H1 (cell line): ENCODE results near the gene DTX4. TPM values are rescaled to one million over a fixed set of nuclear protein-coding genes. Genes with fewer than 3 reads are reported as not detected.

Experiments used
- CTCF ChIA-PET: fragments of 300-600 bp; sonication (Branson Sonifier 250); formaldehyde crosslinking; loops from one replicate; lab custom pipeline; 2021; ENCODE audit not compliant: partially characterized antibody; lab: Charles Lee
- POLR2A ChIA-PET: fragments of 300-600 bp; sonication (Branson Sonifier 250); formaldehyde crosslinking; loops from one replicate; lab custom pipeline; 2021; ENCODE audit warnings: inconsistent platforms; ENCODE audit not compliant: partially characterized antibody; lab: Charles Lee
- DNase-seq, 2 experiments: peaks; one replicate each; pipeline versions ENCODE4 v3.0.0 to v3.0.0-alpha.2; 2010 to 2022; ENCODE audit warnings: low spot score in 2 of 2, low read depth in 1 of 2, mixed read lengths in 1 of 2
- FAIRE-seq: peaks from 2 replicates; lab custom pipeline; 2011; peaks lifted over from hg19 to GRCh38; lab: Jason Lieb, UNC
- H2AFZ ChIP-seq: 2 replicates; pipeline ENCODE4 v1.8.1; 2012; ENCODE audit warnings: low read length, inconsistent platforms
- H2AK5ac ChIP-seq: 2 replicates; pipeline ENCODE4 v1.6.1; 2013; ENCODE audit warnings: low read depth, low read length
- H2BK120ac ChIP-seq: replicated peaks from 2 replicates; pipeline ENCODE3; 2013; ENCODE audit warnings: low read depth, low read length, inconsistent platforms
- H2BK12ac ChIP-seq: 2 replicates; pipeline ENCODE4 v1.6.1; 2013; ENCODE audit warnings: low read depth, low read length
- H2BK15ac ChIP-seq: 2 replicates; pipeline ENCODE4 v1.6.1; 2013; ENCODE audit warnings: low read length
- H2BK20ac ChIP-seq: 2 replicates; pipeline ENCODE4 v1.6.1; 2013; ENCODE audit warnings: low read length
- H2BK5ac ChIP-seq: 2 replicates; pipeline ENCODE4 v1.6.1; 2013; ENCODE audit warnings: low read depth, low read length
- H3K14ac ChIP-seq: 2 replicates; pipeline ENCODE4 v1.6.1; 2013; ENCODE audit warnings: inconsistent platforms; ENCODE audit not compliant: insufficient read length
- H3K18ac ChIP-seq: 2 replicates; pipeline ENCODE4 v1.6.1; 2013; ENCODE audit warnings: low read length; ENCODE audit errors: extremely low read depth
- H3K23ac ChIP-seq: 2 replicates; pipeline ENCODE4 v1.6.1; 2013; ENCODE audit warnings: inconsistent platforms; ENCODE audit not compliant: insufficient read length
- H3K23me2 ChIP-seq: 2 replicates; pipeline ENCODE4 v1.6.1; 2013; ENCODE audit warnings: low read depth, low read length
- H3K27ac ChIP-seq: 2 replicates; pipeline ENCODE4 v1.6.1; 2011; ENCODE audit warnings: low read depth, low read length, inconsistent platforms
- H3K27me3 ChIP-seq, 4 experiments: replicated peaks in 1 of 4; 1 replicate in 1 of 4; 2 replicates in 3 of 4; pipeline versions ENCODE4 v1.6.1 to v1.8.1; 2011 to 2013; ENCODE audit warnings: low read length in 3 of 4, mild to moderate bottlenecking in 3 of 4, inconsistent platforms in 2 of 4, mixed read lengths in 2 of 4, moderate library complexity in 1 of 4; ENCODE audit not compliant: control insufficient read depth in 3 of 4, insufficient read depth in 3 of 4; ENCODE audit errors: extremely low read depth in 1 of 4
- H3K36me3 ChIP-seq, 4 experiments: 2 replicates each; pipeline versions ENCODE4 v1.6.1 to v1.8.1; 2011 to 2013; ENCODE audit warnings: mild to moderate bottlenecking in 4 of 4, low read length in 3 of 4, moderate library complexity in 2 of 4, control low read depth in 1 of 4, inconsistent platforms in 1 of 4; ENCODE audit not compliant: insufficient read depth in 4 of 4, control insufficient read depth in 2 of 4
- H3K4ac ChIP-seq: replicated peaks from 2 replicates; pipeline ENCODE3; 2013; ENCODE audit warnings: low read length, low read depth, mixed read lengths, inconsistent platforms; ENCODE audit not compliant: insufficient read length
- H3K4me1 ChIP-seq, 4 experiments: replicated peaks in 1 of 4; 1 replicate in 1 of 4; 2 replicates in 3 of 4; pipeline versions ENCODE4 v1.6.1 to v1.8.1; 2011 to 2013; ENCODE audit warnings: low read length in 3 of 4, inconsistent platforms in 2 of 4, mixed read lengths in 1 of 4; ENCODE audit not compliant: insufficient read depth in 4 of 4, control insufficient read depth in 3 of 4
- H3K4me2 ChIP-seq, 2 experiments: 2 replicates each; pipeline versions ENCODE4 v1.6.1 to v1.8.1; 2011 to 2013; ENCODE audit warnings: low read depth in 2 of 2, low read length in 2 of 2, control low read depth in 1 of 2, inconsistent platforms in 1 of 2, mild to moderate bottlenecking in 1 of 2; ENCODE audit not compliant: insufficient read depth in 1 of 2
- H3K4me3 ChIP-seq, 4 experiments: fragments of 200-600, 300-600 bp in 1 of 4; sonication (generic), shearing (Covaris generic), sonication (Bioruptor Twin) in 1 of 4; 2 replicates each; pipeline versions ENCODE4 v1.5.1 to v1.8.1; 2011 to 2016; ENCODE audit warnings: low read length in 4 of 4, low read depth in 3 of 4, control low read depth in 2 of 4, inconsistent platforms in 2 of 4, mild to moderate bottlenecking in 2 of 4, mixed read lengths in 1 of 4, moderate library complexity in 1 of 4; ENCODE audit not compliant: insufficient read depth in 2 of 4; ENCODE audit errors: extremely low read depth in 1 of 4
- H3K56ac ChIP-seq: replicated peaks from 2 replicates; pipeline ENCODE3; 2013; ENCODE audit warnings: low read depth, mild to moderate bottlenecking, mixed read lengths, low read length, inconsistent platforms; ENCODE audit not compliant: insufficient read length
- H3K79me1 ChIP-seq: 2 replicates; pipeline ENCODE4 v1.6.1; 2013; ENCODE audit warnings: low read depth, low read length, control low read depth
- H3K79me2 ChIP-seq, 2 experiments: 2 replicates each; pipeline versions ENCODE4 v1.6.1 to v1.8.1; 2012 to 2013; ENCODE audit warnings: low read length in 2 of 2, mild to moderate bottlenecking in 2 of 2, inconsistent platforms in 1 of 2; ENCODE audit not compliant: insufficient read depth in 2 of 2, control insufficient read depth in 1 of 2
- H3K9ac ChIP-seq, 4 experiments: replicated peaks in 1 of 4; 1 replicate in 1 of 4; 2 replicates in 3 of 4; pipeline versions ENCODE4 v1.6.1 to v1.8.1; 2011 to 2013; ENCODE audit warnings: low read depth in 3 of 4, low read length in 3 of 4, control low read depth in 2 of 4, mild to moderate bottlenecking in 2 of 4, moderate library complexity in 2 of 4, inconsistent platforms in 1 of 4; ENCODE audit errors: extremely low read depth in 1 of 4
- H3K9me3 ChIP-seq, 2 experiments: 2 replicates each; pipeline versions ENCODE4 v1.6.1 to v1.8.1; 2012 to 2013; ENCODE audit warnings: mild to moderate bottlenecking in 2 of 2, moderate library complexity in 2 of 2, control low read depth in 1 of 2, inconsistent platforms in 1 of 2, low read depth in 1 of 2, low read length in 1 of 2, mixed read lengths in 1 of 2; ENCODE audit not compliant: insufficient read depth in 2 of 2
- H4K20me1 ChIP-seq, 2 experiments: replicated peaks in 1 of 2; 2 replicates each; pipeline versions ENCODE3 to v1.8.1; 2011 to 2013; ENCODE audit warnings: inconsistent platforms in 2 of 2, low read length in 2 of 2, mild to moderate bottlenecking in 1 of 2; ENCODE audit not compliant: insufficient read depth in 2 of 2, control insufficient read depth in 1 of 2
- H4K5ac ChIP-seq: 2 replicates; pipeline ENCODE4 v1.6.1; 2013; ENCODE audit warnings: low read length, low read depth, mixed read lengths, inconsistent platforms; ENCODE audit not compliant: insufficient read length
- H4K8ac ChIP-seq: 2 replicates; pipeline ENCODE4 v1.8.0; 2013; ENCODE audit warnings: mild to moderate bottlenecking, moderate library complexity, low read length, inconsistent platforms; ENCODE audit not compliant: insufficient read depth; ENCODE audit errors: extremely low read depth
- H4K91ac ChIP-seq: replicated peaks from 2 replicates; pipeline ENCODE3; 2013; ENCODE audit warnings: low read length, mixed read lengths, inconsistent platforms; ENCODE audit not compliant: insufficient read length
- CBX8 ChIP-seq: fragments of 300-800, 300-1000 bp; sonication (generic); IDR thresholded peaks from 2 replicates; pipeline ENCODE4 v1.7.1; 2016; ENCODE audit warnings: low read depth, low read length, borderline replicate concordance
- CEBPB ChIP-seq: IDR thresholded peaks from 2 replicates; pipeline ENCODE4 v1.6.1; 2012; ENCODE audit warnings: low read depth, low read length
- POLR2AphosphoS5 ChIP-seq: IDR thresholded peaks from 2 replicates; pipeline ENCODE4 v1.6.1; 2011; ENCODE audit warnings: low read depth, low read length
- RAD21 ChIP-seq, 2 experiments: IDR thresholded peaks in 1 of 2; conservative IDR thresholded peaks in 1 of 2; 2 replicates each; pipeline ENCODE4 v1.6.1; 2011; ENCODE audit warnings: low read depth in 2 of 2, low read length in 2 of 2, improper control_type of control experiment in 1 of 2, inconsistent platforms in 1 of 2, mild to moderate bottlenecking in 1 of 2, moderate library complexity in 1 of 2
- SP1 ChIP-seq: IDR thresholded peaks from 2 replicates; pipeline ENCODE4 v1.6.1; 2011; ENCODE audit warnings: low read depth, low read length
- TAF1 ChIP-seq: IDR thresholded peaks from 2 replicates; pipeline ENCODE4 v1.6.1; 2011; ENCODE audit warnings: mild to moderate bottlenecking, low read depth, low read length
- TEAD4 ChIP-seq: IDR thresholded peaks from 2 replicates; pipeline ENCODE4 v1.6.1; 2012; ENCODE audit warnings: low read depth, low read length, inconsistent platforms, mixed read lengths
- whole genome bisulfite sequencing, 2 experiments: shearing (Covaris generic) in 1 of 2; methylation state at CpG; one replicate each; pipeline versions ENCODE4 v1.1.6 to v1.1.7; 2013 to 2015; ENCODE audit warnings: low lambda C conversion rate in 2 of 2, mixed read lengths in 2 of 2, inconsistent platforms in 1 of 2, low coverage in 1 of 2, missing lambda C conversion rate in 1 of 2; ENCODE audit not compliant: insufficient replicate concordance in 2 of 2, insufficient coverage in 1 of 2, insufficient read length in 1 of 2; ENCODE audit errors: extremely low coverage in 1 of 2, missing lambda C conversion rate in 1 of 2; 5-methylcytosine and 5-hydroxymethylcytosine counted together
- polyA plus RNA-seq, 7 experiments: library from polyadenylated mRNA; depleted of rRNA in 3 of 7; stranded (reverse) in 5 of 7; unstranded in 2 of 7; fragments of >200 nt in 5 of 7; fragments of 200-250 nt in 2 of 7; gene quantifications; 1 replicate in 5 of 7; 2 replicates in 1 of 7; 4 replicates in 1 of 7; pipeline versions ENCODE4 v1.2.1 to v1.2.3, GENCODE V29; 2011 to 2013; ENCODE audit warnings: missing spikeins in 2 of 7, mixed read lengths in 2 of 7
- total RNA-seq: library from RNA; stranded (reverse); fragmentation: NEBNext Ultra II Directional; extraction: Animal tissue kit (Norgen Biotek cat#: 25700); gene quantifications from 2 replicates; pipeline ENCODE4 v1.2.1, GENCODE V29; 2021

Gene DTX4
- total and polyA plus RNA-seq, 2 of the 8 experiments (the other 6 are each of a cell fraction or from before 2014, with no cell fraction given): 5.1 to 18.8 TPM

DNA sequence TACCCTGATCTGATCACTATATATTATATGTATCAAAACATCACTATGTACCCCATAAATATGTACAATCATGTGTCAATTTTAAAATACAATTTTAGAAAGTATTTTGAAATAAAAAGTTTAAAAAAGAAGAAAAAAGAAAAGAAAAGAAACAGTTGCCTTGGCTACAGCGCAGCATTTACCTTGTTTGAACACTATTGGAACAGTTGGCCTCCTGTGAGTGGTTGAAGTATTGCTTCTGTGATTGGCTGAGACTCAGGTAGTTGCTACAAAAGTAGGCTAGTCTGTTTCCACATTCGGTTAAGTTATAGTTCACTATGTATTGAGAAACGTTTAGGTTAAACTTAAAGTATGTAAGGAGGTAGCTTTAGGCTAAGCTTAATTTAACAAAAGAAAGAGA lies 7.9 kb upstream of the DTX4 start:
- TF ChIP-seq RAD21 (IDR thresholded peaks at IDR 0.05 in 1 of 2, conservative IDR thresholded peaks at IDR 0.05 in 1 of 2; ENCODE audit: low read depth in 2 of 2, low read length in 2 of 2) (no peak), POLR2AphosphoS5 (no peak), SP1 (no peak), TAF1 (no peak), CEBPB (no peak), TEAD4 (no peak), CBX8 (no peak)
- H4K8ac ChIP-seq: no peak overlapping the region
- H3K9me3 ChIP-seq: peaks cover 0 to 3% of the 10 kb centered on the region in 2 experiments; a peak in 1 of 4 replicates
- H2AK5ac ChIP-seq: no peak overlapping the region
- H2BK15ac ChIP-seq: no peak overlapping the region
- no peak overlapping the region for H2BK120ac ChIP-seq
- no peak overlapping the region for H2AFZ ChIP-seq
- no peak overlapping the region for H3K23ac ChIP-seq
- no peak overlapping the region for H2BK5ac ChIP-seq
- FAIRE-seq (no peak), DNase-seq (no peak)
- no peak overlapping the region for H3K4ac ChIP-seq
- no peaks in the 10 kb centered on the region for H3K79me1 ChIP-seq
- ChIA-PET CTCF (interaction anchor here (0.6 to 2.4 kb wide), 6 partner anchors 8 to 139 kb away, joined by 3 to 7 read pairs (median 4); no protein-coding TSS in a partner anchor), POLR2A (interaction anchor here (2.6 kb wide), 1 partner anchor 19 kb away, joined by 7 read pairs; no protein-coding TSS in a partner anchor)
- H2BK20ac ChIP-seq: no peak overlapping the region
- no peak overlapping the region for H2BK12ac ChIP-seq
- H3K36me3 ChIP-seq: no peaks in the 10 kb centered on the region
- H3K4me2 ChIP-seq: no peak overlapping the region
- no peaks in the 10 kb centered on the region; the same call in 1 of the 2 replicates for H3K23me2 ChIP-seq
- no peak overlapping the region for H3K4me3 ChIP-seq
- H4K5ac ChIP-seq: no peak overlapping the region
- no peaks in the 10 kb centered on the region for H3K27me3 ChIP-seq
- no peak overlapping the region for H3K14ac ChIP-seq
- no peak overlapping the region for H4K91ac ChIP-seq
- H4K20me1 ChIP-seq: no peaks in the 10 kb centered on the region
- H3K79me2 ChIP-seq: no peaks in the 10 kb centered on the region
- H3K9ac ChIP-seq: no peak overlapping the region
- no peaks in the 10 kb centered on the region for H3K4me1 ChIP-seq
- H3K56ac ChIP-seq: no peak overlapping the region
- no peak overlapping the region for H3K18ac ChIP-seq
- no peak overlapping the region for H3K27ac ChIP-seq
- 68% methylated on average over 3 of the region's 3 CpGs; no CpG with 5 or more reads in 1 of the 2 experiments for WGBS, 2 experiments
